HEK293 (cell line): ENCODE data around the gene HMMR.

ENCODE experiments used
- CTCF ChIA-PET: fragments of 350-600 bp; formaldehyde crosslinking; extraction: SDS; loops from one replicate; lab custom pipeline; 2021; ENCODE audit warnings: antibody characterized with exemption; lab: Yijun Ruan, JAX
- POLR2A ChIA-PET: fragments of 300-600 bp; formaldehyde crosslinking; extraction: SDS; loops from one replicate; lab custom pipeline; 2020; ENCODE audit warnings: antibody characterized with exemption, inconsistent platforms; lab: Yijun Ruan, JAX
- H3K27ac ChIP-seq: fragments of 200-500 bp; sonication (Bioruptor generic); 2 replicates; pipeline ENCODE4 v1.5.1; 2014; ENCODE audit warnings: low read depth, low read length, control low read depth, inconsistent platforms; ENCODE audit errors: extremely low read depth
- H3K36me3 ChIP-seq, 2 experiments: fragments of 200-500 bp in 1 of 2; sonication (Bioruptor generic) in 1 of 2; 1 replicate in 1 of 2; 2 replicates in 1 of 2; pipeline ENCODE4 v1.5.1; 2014 to 2017; ENCODE audit warnings: inconsistent platforms in 2 of 2, low read length in 2 of 2; ENCODE audit not compliant: control insufficient read depth in 2 of 2, insufficient read depth in 1 of 2
- H3K4me1 ChIP-seq: fragments of 200-500 bp; sonication (Bioruptor generic); 2 replicates; pipeline ENCODE4 v1.5.1; 2014; ENCODE audit warnings: mild to moderate bottlenecking, low read length, inconsistent platforms; ENCODE audit not compliant: control insufficient read depth, insufficient read depth
- H3K4me3 ChIP-seq: 2 replicates; pipeline ENCODE4 v1.5.1; 2011; ENCODE audit warnings: low read depth, mild to moderate bottlenecking, control low read depth, low read length, moderate library complexity
- H3K9me3 ChIP-seq: fragments of 200-500 bp; sonication (Bioruptor generic); 2 replicates; pipeline ENCODE4 v1.5.1; 2014; ENCODE audit warnings: low read depth, low read length, inconsistent platforms; ENCODE audit not compliant: control insufficient read depth, insufficient read depth
- CTCF ChIP-seq: fragments of 450-650 bp; formaldehyde crosslinking; IDR thresholded peaks from 2 replicates; pipeline ENCODE4 v1.5.1; 2016; ENCODE audit warnings: missing biosample characterization, missing genetic modification characterization
- MEIS1 ChIP-seq: sonication (generic); formaldehyde crosslinking; IDR thresholded peaks from 2 replicates; pipeline ENCODE4 v1.8.1; 2022; ENCODE audit warnings: missing genetic modification reagents, mild to moderate bottlenecking, borderline replicate concordance
- PRDM1 ChIP-seq: fragments of 450-650 bp; formaldehyde crosslinking; IDR thresholded peaks from 2 replicates; pipeline ENCODE4; 2016; ENCODE audit warnings: missing biosample characterization, missing genetic modification characterization
- PRDM4 ChIP-seq: fragments of 450-650 bp; formaldehyde crosslinking; IDR thresholded peaks from 2 replicates; pipeline ENCODE4 v1.5.1; 2017; ENCODE audit warnings: missing biosample characterization, missing genetic modification characterization
- ZBTB1 ChIP-seq: fragments of 450-650 bp; formaldehyde crosslinking; IDR thresholded peaks from 2 replicates; pipeline ENCODE4 v1.5.1; 2016; ENCODE audit warnings: missing biosample characterization, missing genetic modification characterization
- ZFHX2 ChIP-seq: fragments of 450-650 bp; formaldehyde crosslinking; conservative IDR thresholded peaks from 2 replicates; pipeline ENCODE4 v1.5.1; 2016; ENCODE audit warnings: missing biosample characterization, missing genetic modification characterization
- ZFP37 ChIP-seq: fragments of 450-650 bp; formaldehyde crosslinking; IDR thresholded peaks from 2 replicates; pipeline ENCODE4 v1.5.1; 2016; ENCODE audit warnings: missing biosample characterization, missing genetic modification characterization
- ZNF146 ChIP-seq: fragments of 450-650 bp; formaldehyde crosslinking; IDR thresholded peaks from 2 replicates; pipeline ENCODE4 v1.5.1; 2016; ENCODE audit warnings: missing biosample characterization, missing genetic modification characterization
- ZNF2 ChIP-seq: fragments of 450-650 bp; formaldehyde crosslinking; IDR thresholded peaks from 2 replicates; pipeline ENCODE4 v1.5.1; 2016; ENCODE audit warnings: missing biosample characterization, missing genetic modification characterization
- ZNF280D ChIP-seq: fragments of 450-650 bp; formaldehyde crosslinking; IDR thresholded peaks from 2 replicates; pipeline ENCODE4 v1.5.1; 2016; ENCODE audit warnings: missing biosample characterization, missing genetic modification characterization
- ZNF521 ChIP-seq: fragments of 450-650 bp; formaldehyde crosslinking; IDR thresholded peaks from 2 replicates; pipeline ENCODE4 v1.5.1; 2017; ENCODE audit warnings: missing biosample characterization, mild to moderate bottlenecking, missing genetic modification characterization
- ZNF529 ChIP-seq: fragments of 450-650 bp; formaldehyde crosslinking; IDR thresholded peaks from 2 replicates; pipeline ENCODE4 v1.5.1; 2017; ENCODE audit warnings: missing genetic modification characterization, missing biosample characterization; ENCODE audit not compliant: insufficient replicate concordance
- ZNF580 ChIP-seq: fragments of 450-650 bp; formaldehyde crosslinking; IDR thresholded peaks from 2 replicates; pipeline ENCODE4 v1.5.1; 2016; ENCODE audit warnings: missing biosample characterization, missing genetic modification characterization
- ZNF600 ChIP-seq: fragments of 450-650 bp; formaldehyde crosslinking; IDR thresholded peaks from 2 replicates; pipeline ENCODE4 v1.5.1; 2016; ENCODE audit warnings: missing biosample characterization, missing genetic modification characterization
- ZNF658 ChIP-seq: fragments of 450-650 bp; formaldehyde crosslinking; IDR thresholded peaks from 2 replicates; pipeline ENCODE4; 2016; ENCODE audit warnings: missing biosample characterization, missing genetic modification characterization
- ZNF704 ChIP-seq: fragments of 450-650 bp; formaldehyde crosslinking; IDR thresholded peaks from 2 replicates; pipeline ENCODE4 v1.5.1; 2016; ENCODE audit warnings: missing biosample characterization, missing genetic modification characterization

Gene HMMR

GRCh38 chr5:163439092-163439425, 21.4 kb upstream of the HMMR start:
- TF ChIP-seq PRDM4 (tag by site-specific recombination) = 0 out of 2 replicates have a peak, but pooled peaks have one; percentile 10
- no peak for TF ChIP-seq ZNF580 (tag by site-specific recombination)
- no peak for TF ChIP-seq ZNF280D (tag by site-specific recombination)
- no peak for TF ChIP-seq MEIS1 (CRISPR knock-in tag)
- no peak for TF ChIP-seq ZFP37
- TF ChIP-seq ZNF146 (tag by site-specific recombination) = no peak
- no peak for TF ChIP-seq ZNF529 (tag by site-specific recombination)
- no peak for TF ChIP-seq CTCF (tag by site-specific recombination)
- CTCF ChIA-PET = interaction anchor here (1.4 kb wide), 1 partner anchor 66 kb away, joined by 3 read pairs; the partner anchor contains the start of gene MAT2B
- peak overlapping the region; percentile 22; the same call in 1 of the 2 replicates for H3K4me3 ChIP-seq

GRCh38 chr5:163440954-163441353, 19.5 kb upstream of the HMMR start:
- Histone ChIP-seq H3K9me3 (no peaks in the 10 kb centered on the region), H3K4me1 (0 out of 2 replicates have a peak, but pooled peaks cover 5% of the 10 kb centered on the region), H3K36me3 (peaks cover 55 to 68% of the 10 kb centered on the region in 2 experiments), H3K27ac (no peak overlapping the region), H3K4me3 (no peak overlapping the region)
- ChIA-PET CTCF (interaction anchor here (0.6 to 1.1 kb wide), 2 partner anchors 33 to 37 kb away, joined by 3 to 5 read pairs; no protein-coding TSS in a partner anchor), POLR2A (interaction anchor here (1.7 to 7.1 kb wide), 2 partner anchors 19 to 64 kb away, joined by 4 to 166 read pairs; partner anchors contain the start of genes HMMR, MAT2B and NUDCD2)
- 0 out of 2 replicates have a peak, but pooled peaks have one; percentile 34 for TF ChIP-seq PRDM1 (tag by site-specific recombination)
- no peak for TF ChIP-seq ZNF146 (tag by site-specific recombination)
- 0 out of 2 replicates have a peak, but pooled peaks have one; percentile 31 for TF ChIP-seq ZNF2 (tag by site-specific recombination)

More at GRCh38 chr5:163439092-163439425, 21.4 kb upstream of the HMMR start:
- H3K4me1 ChIP-seq = peaks cover 5% of the 10 kb centered on the region; the same call in 1 of the 2 replicates
- POLR2A ChIA-PET = interaction anchor here (2.3 to 7.1 kb wide), 2 partner anchors 8 to 21 kb away, joined by 16 to 166 read pairs; partner anchors contain the start of genes HMMR and NUDCD2
- no peak overlapping the region for H3K27ac ChIP-seq
- no peaks in the 10 kb centered on the region for H3K9me3 ChIP-seq
- peaks cover 38 to 52% of the 10 kb centered on the region in 2 experiments for H3K36me3 ChIP-seq

- ChIA-PET POLR2A (no interaction called here), CTCF (no interaction called here)
- H3K27ac ChIP-seq = no peak overlapping the region
- peaks cover 86 to 94% of the 10 kb centered on the region in 2 experiments for H3K36me3 ChIP-seq
- TF ChIP-seq ZNF704 (tag by site-specific recombination) = no peak
- TF ChIP-seq ZNF658 = no peak
- TF ChIP-seq ZNF146 (tag by site-specific recombination) = no peak
- no peak for TF ChIP-seq ZBTB1
- 0 out of 2 replicates have a peak, but pooled peaks have one; percentile 18 for TF ChIP-seq ZNF600 (tag by site-specific recombination)
- TF ChIP-seq ZFHX2 = no peak
- no peak for TF ChIP-seq ZNF521 (tag by site-specific recombination)
- H3K9me3 ChIP-seq = no peaks in the 10 kb centered on the region
- no peak overlapping the region for H3K4me3 ChIP-seq
- H3K4me1 ChIP-seq = 0 out of 2 replicates have a peak, but pooled peaks cover under 1% of the 10 kb centered on the region
Observed at GRCh38 chr5:163444526-163444925, 15.9 kb upstream of the HMMR start.
